Endodermal cell (in vitro differentiated cells): ENCODE data around the gene CYP2C9. TPM values are rescaled to one million over a fixed set of nuclear protein-coding genes. Genes with fewer than 3 reads are reported as not detected.
"Not testable (repeated sequence)": the region's sequence is repeated elsewhere in the genome, so short reads cannot be mapped to it uniquely, and the experiment has no call there.

Experiments
- DNase-seq: peaks from one replicate; pipeline ENCODE4 v3.0.0-alpha.2; 2017
- H3K27ac ChIP-seq: 2 replicates; pipeline ENCODE4 v1.5.1; 2013; ENCODE audit warnings: mild to moderate bottlenecking, low read depth, low read length, moderate library complexity
- H3K27me3 ChIP-seq: 2 replicates; pipeline ENCODE4 v1.6.1; 2013; ENCODE audit warnings: mild to moderate bottlenecking, low read length, moderate library complexity; ENCODE audit not compliant: insufficient read depth, control insufficient read depth, poor library complexity, severe bottlenecking
- H3K36me3 ChIP-seq: 2 replicates; pipeline ENCODE4 v1.7.0; 2013; ENCODE audit warnings: mild to moderate bottlenecking, low read length, moderate library complexity; ENCODE audit not compliant: control insufficient read depth, insufficient read depth
- H3K4me1 ChIP-seq: one replicate; pipeline ENCODE4 v1.7.0; 2013; ENCODE audit warnings: low read length; ENCODE audit not compliant: control insufficient read depth, insufficient read depth
- H3K4me3 ChIP-seq: 2 replicates; pipeline ENCODE4 v1.5.1; 2013; ENCODE audit warnings: mild to moderate bottlenecking, low read length, moderate library complexity
- H3K9ac ChIP-seq: 2 replicates; pipeline ENCODE4 v1.6.1; 2013; ENCODE audit warnings: mild to moderate bottlenecking, low read length, moderate library complexity; ENCODE audit not compliant: poor library complexity, severe bottlenecking; ENCODE audit errors: extremely low read depth
- H3K9me3 ChIP-seq: 2 replicates; pipeline ENCODE4 v1.6.1; 2013; ENCODE audit warnings: mild to moderate bottlenecking, low read length, moderate library complexity; ENCODE audit not compliant: control insufficient read depth
- H3K27ac Mint-ChIP-seq: 2 replicates; pipeline ENCODE4 v1.8.0; 2020; ENCODE audit warnings: mixed read lengths
- H3K27me3 Mint-ChIP-seq: 2 replicates; pipeline ENCODE4 v1.8.0; 2021; ENCODE audit warnings: mild to moderate bottlenecking, mixed read lengths; ENCODE audit not compliant: insufficient read depth
- H3K36me3 Mint-ChIP-seq: 2 replicates; pipeline ENCODE4 v1.8.0; 2020; ENCODE audit warnings: low read depth, mixed read lengths
- H3K4me1 Mint-ChIP-seq: 2 replicates; pipeline ENCODE4 v1.8.0; 2020; ENCODE audit warnings: mixed read lengths
- H3K4me3 Mint-ChIP-seq: 2 replicates; pipeline ENCODE4 v1.8.0; 2020; ENCODE audit warnings: mild to moderate bottlenecking, moderate library complexity, mixed read lengths
- H3K9me3 Mint-ChIP-seq: 2 replicates; pipeline ENCODE4 v1.8.0; 2020; ENCODE audit warnings: mild to moderate bottlenecking, mixed read lengths
- WGBS, 2 experiments: methylation state at CpG; one replicate each; pipeline versions ENCODE4 v1.1.5 to v1.1.7; 2013; ENCODE audit warnings: missing lambda C conversion rate in 2 of 2, mixed read lengths in 1 of 2; ENCODE audit not compliant: insufficient coverage in 1 of 2, insufficient read length in 1 of 2; 5-methylcytosine and 5-hydroxymethylcytosine counted together
- long read RNA-seq, 4 experiments: library from polyadenylated mRNA in 2 of 4; library from RNA in 1 of 4; library from capped mRNA in 1 of 4; stranded (forward) in 3 of 4; unstranded in 1 of 4; transcript quantifications; one replicate each; pipeline ENCODE4 v2.0.0, GENCODE V29; 2020 to 2021; ENCODE audit warnings: inconsistent platforms in 1 of 4
- polyA plus RNA-seq, 2 experiments: library from polyadenylated mRNA; stranded (reverse); fragments of 50-300 nt; gene quantifications; one replicate each; pipeline ENCODE4 v1.2.3, GENCODE V29; 2013
- total RNA-seq, 2 donors: library from RNA; stranded (reverse); fragmentation: NEBNext Ultra II Directional in 1 of 2; extraction: Animal tissue kit (Norgen Biotek cat#: 25700) in 1 of 2; gene quantifications; 2 replicates in 1 of 2; 3 replicates in 1 of 2; pipeline ENCODE4 v1.2.1, GENCODE V29; 2021
- TF ChIP-seq, protein P1 (sequence below): fragments of 200-600 bp; sonication (generic); conservative IDR thresholded peaks from 2 replicates; pipeline ENCODE4 v1.5.0; 2021; ENCODE audit warnings: antibody characterized with exemption, mild to moderate bottlenecking

Gene CYP2C9
- total RNA-seq, result under 1 TPM in 1 of 2 donors, not detected in 1; 0.24 TPM
- not detected for polyA plus RNA-seq (2013, experiment 1 of 2)
- polyA plus RNA-seq (2013, experiment 2 of 2), result not detected
- long read RNA-seq, experiment 1, result 0 reads
- long read RNA-seq, experiment 2, result 0 reads
- long read RNA-seq, experiment 3, result 0 reads
- long read RNA-seq, experiment 4, partial matches to known transcripts, result 0 of 1 reads
- long read RNA-seq, experiment 4, other reads (novel, unspliced or antisense), result 1 of 1 reads

DNA sequence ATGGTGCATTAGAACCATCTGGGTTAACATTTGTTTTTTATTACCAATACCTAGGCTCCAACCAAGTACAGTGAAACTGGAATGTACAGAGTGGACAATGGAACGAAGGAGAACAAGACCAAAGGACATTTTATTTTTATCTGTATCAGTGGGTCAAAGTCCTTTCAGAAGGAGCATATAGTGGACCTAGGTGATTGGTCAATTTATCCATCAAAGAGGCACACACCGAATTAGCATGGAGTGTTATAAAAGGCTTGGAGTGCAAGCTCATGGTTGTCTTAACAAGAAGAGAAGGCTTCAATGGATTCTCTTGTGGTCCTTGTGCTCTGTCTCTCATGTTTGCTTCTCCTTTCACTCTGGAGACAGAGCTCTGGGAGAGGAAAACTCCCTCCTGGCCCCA lies at the start of gene CYP2C9:
CYP2C9 (plus strand) TSS at position 276 of the 400 bp plus-strand sequence; CDS start at position 301, 25 bp downstream.
- TF ChIP-seq, protein P1, sequence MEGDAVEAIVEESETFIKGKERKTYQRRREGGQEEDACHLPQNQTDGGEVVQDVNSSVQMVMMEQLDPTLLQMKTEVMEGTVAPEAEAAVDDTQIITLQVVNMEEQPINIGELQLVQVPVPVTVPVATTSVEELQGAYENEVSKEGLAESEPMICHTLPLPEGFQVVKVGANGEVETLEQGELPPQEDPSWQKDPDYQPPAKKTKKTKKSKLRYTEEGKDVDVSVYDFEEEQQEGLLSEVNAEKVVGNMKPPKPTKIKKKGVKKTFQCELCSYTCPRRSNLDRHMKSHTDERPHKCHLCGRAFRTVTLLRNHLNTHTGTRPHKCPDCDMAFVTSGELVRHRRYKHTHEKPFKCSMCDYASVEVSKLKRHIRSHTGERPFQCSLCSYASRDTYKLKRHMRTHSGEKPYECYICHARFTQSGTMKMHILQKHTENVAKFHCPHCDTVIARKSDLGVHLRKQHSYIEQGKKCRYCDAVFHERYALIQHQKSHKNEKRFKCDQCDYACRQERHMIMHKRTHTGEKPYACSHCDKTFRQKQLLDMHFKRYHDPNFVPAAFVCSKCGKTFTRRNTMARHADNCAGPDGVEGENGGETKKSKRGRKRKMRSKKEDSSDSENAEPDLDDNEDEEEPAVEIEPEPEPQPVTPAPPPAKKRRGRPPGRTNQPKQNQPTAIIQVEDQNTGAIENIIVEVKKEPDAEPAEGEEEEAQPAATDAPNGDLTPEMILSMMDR, result no peak
- peaks cover 4% of the 10 kb centered on the region for H3K27me3 Mint-ChIP-seq
- Histone ChIP-seq H3K4me1 (no peaks in the 10 kb centered on the region), H3K27ac (no peak within 1 kb of the TSS), H3K9me3 (peaks cover 28% of the 10 kb centered on the region), H3K27me3 (no peaks in the 10 kb centered on the region), H3K4me3 (no peak within 1 kb of the TSS), H3K36me3 (no peaks in the 10 kb centered on the region), H3K9ac (no peak within 1 kb of the TSS)
- no peak for DNase-seq
- no peak within 1 kb of the TSS for H3K27ac Mint-ChIP-seq
- H3K36me3 Mint-ChIP-seq, result no peaks in the 10 kb centered on the region
- H3K4me1 Mint-ChIP-seq, result no peaks in the 10 kb centered on the region
- no peak within 1 kb of the TSS for H3K4me3 Mint-ChIP-seq
- WGBS, 2 experiments, result 90 to 91% methylated on average over 1 to 2 of the region's 2 CpGs
- H3K9me3 Mint-ChIP-seq, result peaks cover 23% of the 10 kb centered on the region

DNA sequence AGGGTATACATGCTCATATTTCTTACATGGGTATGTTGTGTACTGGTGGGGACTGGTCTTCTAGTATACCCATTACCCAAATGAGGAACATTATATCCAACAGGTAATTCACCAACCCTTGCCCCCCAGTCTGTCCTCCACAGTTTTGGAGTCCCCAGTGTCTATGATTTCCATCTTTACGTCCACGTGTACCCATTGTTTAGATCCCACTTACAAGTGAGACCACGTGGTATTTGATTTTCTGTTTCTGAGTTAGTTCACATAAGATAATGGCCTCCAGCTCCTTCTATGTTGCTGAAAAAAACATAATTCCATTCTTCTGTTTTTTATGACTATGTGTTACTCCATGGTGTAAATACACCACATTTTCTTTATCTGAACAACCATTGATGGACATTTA lies 49.3 kb upstream of the CYP2C9 start:
- Histone ChIP-seq H3K27ac (no peak overlapping the region), H3K9ac (no peak overlapping the region), H3K9me3 (peaks cover 12% of the 10 kb centered on the region), H3K27me3 (no peaks in the 10 kb centered on the region), H3K36me3 (no peaks in the 10 kb centered on the region), H3K4me3 (no peak overlapping the region), H3K4me1 (no peaks in the 10 kb centered on the region)
- TF ChIP-seq, protein P1, result no peak
- no peak for DNase-seq
- Mint-ChIP-seq H3K9me3 (peaks cover 22% of the 10 kb centered on the region), H3K4me3 (no peak overlapping the region), H3K4me1 (no peaks in the 10 kb centered on the region), H3K27ac (no peak overlapping the region), H3K27me3 (peaks cover 12% of the 10 kb centered on the region), H3K36me3 (no peaks in the 10 kb centered on the region)
- WGBS, 2 experiments, result 87 to 100% methylated on average over 2 to 3 of the region's 3 CpGs

DNA sequence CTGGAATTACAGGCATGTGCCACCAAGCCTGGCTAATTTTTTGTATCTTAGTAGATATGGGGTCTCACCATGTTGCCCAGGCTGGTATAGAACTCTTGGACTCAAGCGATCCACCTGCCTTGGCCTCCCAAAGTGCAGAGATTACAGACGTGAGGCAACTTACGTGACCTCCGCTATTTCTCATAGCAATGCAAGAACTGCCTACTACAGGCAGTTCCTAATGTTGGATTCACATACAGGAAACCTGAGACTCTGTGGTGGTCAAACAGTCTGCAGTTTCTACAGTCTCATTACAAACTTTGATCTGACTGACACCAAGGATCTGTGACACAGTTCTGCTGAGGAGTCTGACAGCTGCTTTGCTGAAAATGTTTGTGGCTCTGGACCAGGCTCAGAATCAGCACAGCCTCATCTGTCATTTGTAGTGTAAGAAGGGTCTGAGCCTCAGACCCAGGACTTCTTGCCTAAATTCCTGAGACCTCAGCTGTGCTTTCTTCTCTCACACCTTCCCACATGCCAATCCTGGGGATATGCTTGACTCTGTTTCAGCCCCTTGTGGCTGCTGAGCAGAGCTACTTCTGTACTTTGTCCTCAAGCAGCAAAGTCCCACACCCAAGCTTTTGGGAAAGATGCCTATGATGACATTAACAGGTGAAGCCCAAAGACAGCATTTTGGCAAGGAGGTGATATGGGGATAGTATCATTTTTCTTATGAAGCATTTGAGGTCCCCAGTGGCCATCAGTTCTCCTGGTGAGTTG lies 48.0 kb upstream of the CYP2C9 start:
- TF ChIP-seq, protein P1, result peak; percentile 61
- H3K4me3 ChIP-seq, result no peak overlapping the region
- no peaks in the 10 kb centered on the region for H3K36me3 ChIP-seq
- DNase-seq, result peak; percentile 51
- Mint-ChIP-seq H3K27ac (no peak overlapping the region), H3K36me3 (no peaks in the 10 kb centered on the region), H3K4me3 (no peak overlapping the region), H3K9me3 (peaks cover 31% of the 10 kb centered on the region), H3K4me1 (no peaks in the 10 kb centered on the region), H3K27me3 (peaks cover 16% of the 10 kb centered on the region)
- no peak overlapping the region for H3K9ac ChIP-seq
- H3K27me3 ChIP-seq, result no peaks in the 10 kb centered on the region
- WGBS, 2 experiments, result 94 to 98% methylated on average over 4 of the region's 4 CpGs
- peaks cover 12% of the 10 kb centered on the region for H3K9me3 ChIP-seq
- H3K27ac ChIP-seq, result no peak overlapping the region
- no peaks in the 10 kb centered on the region for H3K4me1 ChIP-seq

DNA sequence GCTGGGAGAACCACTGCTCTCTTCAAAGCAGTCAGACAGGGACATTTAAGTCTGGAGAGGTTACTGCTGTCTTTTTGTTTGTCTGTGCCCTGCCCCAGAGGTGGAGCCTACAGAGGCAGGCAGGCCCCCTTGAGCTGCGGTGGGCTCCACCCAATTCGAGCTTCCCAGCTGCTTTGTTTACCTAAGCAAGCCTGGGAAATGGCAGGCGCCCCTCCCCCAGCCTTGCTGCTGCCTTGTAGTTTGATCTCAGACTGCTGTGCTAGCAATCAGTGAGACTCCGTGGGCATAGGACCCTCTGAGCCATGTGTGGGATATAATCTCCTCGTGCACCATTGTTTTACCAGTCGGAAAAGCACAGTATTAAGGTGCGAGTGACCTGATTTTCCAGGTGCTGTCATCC lies 40.0 kb upstream of the CYP2C9 start:
- not testable (repeated sequence) for H3K27me3 ChIP-seq, H3K4me3 ChIP-seq, H3K9me3 ChIP-seq, H3K27ac Mint-ChIP-seq, DNase-seq, H3K36me3 ChIP-seq, H3K4me3 Mint-ChIP-seq, H3K9ac ChIP-seq, H3K4me1 ChIP-seq, H3K27ac ChIP-seq, H3K4me1 Mint-ChIP-seq, H3K27me3 Mint-ChIP-seq, H3K36me3 Mint-ChIP-seq
- WGBS, 2 experiments, result 58 to 71% methylated on average over 7 of the region's 7 CpGs
- peaks cover 62% of the 10 kb centered on the region for H3K9me3 Mint-ChIP-seq
